Breast epithelium (tissue), 4 donors: ENCODE measurements around the gene BCAT1. TPM values are rescaled to one million over a fixed set of nuclear protein-coding genes. Genes with fewer than 3 reads are reported as not detected.
"Not testable (repeated sequence)": the region's sequence is repeated elsewhere in the genome, so short reads cannot be mapped to it uniquely, and the experiment has no call there.

Experiments used
- DNase-seq, 2 donors: peaks; one replicate each; pipeline ENCODE4 v3.0.0-alpha.2; 2019; ENCODE audit warnings: low spot score in 2 of 2
- H3K27ac ChIP-seq, 2 donors: fragments of 200-600 bp; sonication (generic) in 1 of 2; one replicate each; pipeline ENCODE4 v1.5.1; 2016 to 2019; ENCODE audit warnings: mild to moderate bottlenecking in 1 of 2
- H3K27me3 ChIP-seq, 2 donors: fragments of 200-600 bp; sonication (generic) in 1 of 2; one replicate each; pipeline versions ENCODE4 v1.5.1 to v1.6.0; 2017 to 2019; ENCODE audit warnings: control low read depth in 1 of 2, mild to moderate bottlenecking in 1 of 2
- H3K36me3 ChIP-seq: fragments of 200-600 bp; one replicate; pipeline ENCODE4 v1.5.1; 2019
- H3K4me1 ChIP-seq, 2 donors: fragments of 200-600 bp; sonication (generic); one replicate each; pipeline ENCODE4 v1.5.1; 2016 to 2019; ENCODE audit warnings: control low read depth in 1 of 2
- H3K4me3 ChIP-seq, 3 donors: fragments of 200-600 bp; sonication (generic); 1 replicate in 2 of 3; 2 replicates in 1 of 3; pipeline ENCODE4 v1.5.1; 2016 to 2019; ENCODE audit warnings: mild to moderate bottlenecking in 3 of 3, moderate library complexity in 2 of 3
- H3K9me3 ChIP-seq, 2 donors: fragments of 200-600 bp; sonication (generic) in 1 of 2; one replicate each; pipeline ENCODE4 v1.5.1; 2016 to 2019; ENCODE audit warnings: control low read depth in 1 of 2
- CTCF ChIP-seq, 3 donors: fragments of 450-650 bp; IDR thresholded peaks; one replicate each; pipeline ENCODE4 v1.5.1; 2016 to 2017; ENCODE audit warnings: antibody characterized with exemption in 3 of 3, mild to moderate bottlenecking in 3 of 3, moderate library complexity in 3 of 3
- POLR2A ChIP-seq: fragments of 450-650 bp; IDR thresholded peaks from one replicate; pipeline ENCODE4 v1.6.1; 2016; ENCODE audit warnings: antibody characterized with exemption, mild to moderate bottlenecking, moderate library complexity
- POLR2AphosphoS5 ChIP-seq, 3 donors: sonication (generic); formaldehyde crosslinking; IDR thresholded peaks; one replicate each; pipeline ENCODE4 v1.6.1; 2017; ENCODE audit warnings: antibody characterized with exemption in 3 of 3
- intact Hi-C: fragments of 100-400 bp; cut with DNase I; formaldehyde crosslinking; loops from one replicate; pipeline ENCODE4 v1.15.1; 2023; ENCODE audit warnings: low total_unique reads
- total RNA-seq, 3 donors: library from RNA; depleted of rRNA; stranded (reverse); fragments of >200 nt; gene quantifications; one replicate each; pipeline ENCODE4 v1.1.0, GENCODE V29; 2016

The BCAT1 gene
- total RNA-seq, 3 donors from 2014 or later = 8.8 to 35.8 (median 12.1) TPM

DNA sequence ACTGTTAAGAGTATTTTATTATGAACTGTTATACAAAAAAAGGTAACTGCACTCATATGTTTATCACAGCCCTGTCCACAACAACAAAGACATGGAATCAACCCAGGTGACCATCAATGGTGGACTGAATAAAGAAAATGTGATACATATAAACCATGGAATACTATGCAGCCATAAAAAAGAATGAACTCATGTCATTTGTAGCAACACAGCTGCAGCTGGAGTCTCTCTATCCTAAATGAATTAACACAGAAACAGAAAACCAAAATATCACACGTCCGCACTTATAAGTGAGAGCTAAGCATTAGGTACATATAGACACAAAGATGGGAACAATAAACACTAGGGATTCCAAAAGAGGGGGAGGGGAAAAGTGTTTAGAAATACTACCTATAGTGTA, 95.8 kb downstream of the BCAT1 start:
- Histone ChIP-seq H3K36me3 (no peaks in the 10 kb centered on the region), H3K9me3 (no peaks in the 10 kb centered on the region), H3K4me1 (no peaks in the 10 kb centered on the region), H3K27ac (no peak overlapping the region), H3K4me3 (no peak overlapping the region), H3K27me3 (no peaks in the 10 kb centered on the region)
- intact Hi-C loops = no loop called here
- TF ChIP-seq POLR2AphosphoS5 (IDR thresholded peaks at IDR 0.05) (no peak), CTCF (IDR thresholded peaks at IDR 0.05) (no peak), POLR2A (no peak)
- DNase-seq = no peak

GRCh38 chr12:24852420-24852819, 96.5 kb downstream of the BCAT1 start:
- no peaks in the 10 kb centered on the region for H3K9me3 ChIP-seq
- intact Hi-C loops = no loop called here
- TF ChIP-seq POLR2AphosphoS5 (IDR thresholded peaks at IDR 0.05) (no peak), CTCF (IDR thresholded peaks at IDR 0.05) (peak in 1 of 3 donors; percentile 10), POLR2A (no peak)
- no peak overlapping the region for H3K27ac ChIP-seq
- no peaks in the 10 kb centered on the region for H3K4me1 ChIP-seq
- H3K27me3 ChIP-seq = no peaks in the 10 kb centered on the region
- H3K4me3 ChIP-seq = no peak overlapping the region
- DNase-seq = no peak
- no peaks in the 10 kb centered on the region for H3K36me3 ChIP-seq

DNA sequence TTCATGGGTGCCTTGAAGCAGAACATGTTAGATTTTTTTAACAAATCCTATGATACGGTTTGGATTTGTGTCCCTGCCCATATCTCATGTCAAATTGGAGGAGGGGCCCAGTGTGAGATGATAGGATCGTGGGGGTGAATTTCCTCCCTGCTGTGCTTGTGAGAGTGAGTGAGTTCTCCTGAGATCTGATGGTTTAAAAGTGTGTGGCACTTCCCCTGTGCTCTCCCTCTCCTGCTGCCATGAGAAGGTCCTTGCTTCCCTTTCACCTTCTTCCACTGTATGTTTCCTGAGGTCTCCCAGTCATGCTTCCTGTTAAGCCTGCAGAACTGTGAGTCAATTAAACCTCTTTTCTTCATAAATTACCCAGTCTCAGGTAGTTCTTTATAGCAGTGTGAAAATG, 97.0 kb downstream of the BCAT1 start:
- intact Hi-C loops, DNase-seq, H3K9me3 ChIP-seq, H3K27me3 ChIP-seq, H3K4me3 ChIP-seq, H3K36me3 ChIP-seq, H3K4me1 ChIP-seq, H3K27ac ChIP-seq: not testable (repeated sequence)

GRCh38 chr12:24851341-24851740, 97.6 kb downstream of the BCAT1 start:
- intact Hi-C loops = no loop called here
- Histone ChIP-seq H3K27me3 (no peaks in the 10 kb centered on the region), H3K4me1 (no peaks in the 10 kb centered on the region), H3K36me3 (no peaks in the 10 kb centered on the region), H3K27ac (no peak overlapping the region), H3K4me3 (no peak overlapping the region), H3K9me3 (no peaks in the 10 kb centered on the region)
- TF ChIP-seq POLR2AphosphoS5 (IDR thresholded peaks at IDR 0.05) = no peak
- TF ChIP-seq POLR2A = no peak
- no peak for TF ChIP-seq CTCF (IDR thresholded peaks at IDR 0.05)
- no peak for DNase-seq

DNA sequence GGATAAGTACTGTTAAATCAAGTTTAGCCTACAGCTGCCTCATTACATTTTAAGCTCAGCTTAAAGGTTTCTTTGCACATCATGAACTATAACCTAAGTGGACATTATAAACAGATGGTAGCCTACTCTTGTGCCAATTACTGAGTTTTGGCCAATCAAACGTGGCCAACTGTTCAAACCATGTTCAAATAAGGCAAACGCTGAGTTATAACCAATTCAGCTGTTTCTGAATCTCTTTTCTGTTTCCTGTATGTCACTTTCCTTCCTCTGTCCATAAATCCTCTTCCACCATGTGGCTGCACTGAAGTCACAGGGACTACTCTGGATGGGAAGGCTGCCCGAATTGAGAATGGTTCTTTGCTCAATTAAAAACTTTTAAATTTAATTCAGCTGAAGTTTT, 98.4 kb downstream of the BCAT1 start:
- intact Hi-C loops = no loop called here
- no peaks in the 10 kb centered on the region for H3K27me3 ChIP-seq
- no peak overlapping the region for H3K27ac ChIP-seq
- H3K4me3 ChIP-seq = no peak overlapping the region
- TF ChIP-seq POLR2A = no peak
- no peak for TF ChIP-seq POLR2AphosphoS5 (IDR thresholded peaks at IDR 0.05)
- no peak for TF ChIP-seq CTCF (IDR thresholded peaks at IDR 0.05)
- no peaks in the 10 kb centered on the region for H3K9me3 ChIP-seq
- no peaks in the 10 kb centered on the region for H3K4me1 ChIP-seq
- no peak for DNase-seq
- no peaks in the 10 kb centered on the region for H3K36me3 ChIP-seq

GRCh38 chr12:24848941-24849477, 99.9 kb downstream of the BCAT1 start:
- intact Hi-C loops = no loop called here
- no peak for TF ChIP-seq POLR2A
- TF ChIP-seq POLR2AphosphoS5 (IDR thresholded peaks at IDR 0.05) = no peak
- TF ChIP-seq CTCF (IDR thresholded peaks at IDR 0.05) = no peak

More at GRCh38 chr12:24848941-24849477, 99.9 kb downstream of the BCAT1 start:
- Histone ChIP-seq H3K36me3 (no peaks in the 10 kb centered on the region), H3K4me3 (no peak overlapping the region), H3K27me3 (no peaks in the 10 kb centered on the region), H3K4me1 (no peaks in the 10 kb centered on the region), H3K27ac (no peak overlapping the region), H3K9me3 (no peaks in the 10 kb centered on the region)
- peak in 1 of 2 donors; percentile 46 for DNase-seq
